H1 (cell line): ENCODE measurements around the gene KIAA0930. TPM values are rescaled to one million over a fixed set of nuclear protein-coding genes. Genes with fewer than 3 reads are reported as not detected.

Source experiments
- CTCF ChIA-PET: fragments of 300-600 bp; sonication (Branson Sonifier 250); formaldehyde crosslinking; loops from one replicate; lab custom pipeline; 2021; ENCODE audit not compliant: partially characterized antibody; lab: Charles Lee
- POLR2A ChIA-PET: fragments of 300-600 bp; sonication (Branson Sonifier 250); formaldehyde crosslinking; loops from one replicate; lab custom pipeline; 2021; ENCODE audit warnings: inconsistent platforms; ENCODE audit not compliant: partially characterized antibody; lab: Charles Lee
- DNase-seq, 2 experiments: peaks; one replicate each; pipeline versions ENCODE4 v3.0.0 to v3.0.0-alpha.2; 2010 to 2022; ENCODE audit warnings: low spot score in 2 of 2, low read depth in 1 of 2, mixed read lengths in 1 of 2
- FAIRE-seq: peaks from 2 replicates; lab custom pipeline; 2011; peaks lifted over from hg19 to GRCh38; lab: Jason Lieb, UNC
- H2AFZ ChIP-seq: 2 replicates; pipeline ENCODE4 v1.8.1; 2012; ENCODE audit warnings: low read length, inconsistent platforms
- H2AK5ac ChIP-seq: 2 replicates; pipeline ENCODE4 v1.6.1; 2013; ENCODE audit warnings: low read depth, low read length
- H2BK120ac ChIP-seq: replicated peaks from 2 replicates; pipeline ENCODE3; 2013; ENCODE audit warnings: low read depth, low read length, inconsistent platforms
- H2BK12ac ChIP-seq: 2 replicates; pipeline ENCODE4 v1.6.1; 2013; ENCODE audit warnings: low read depth, low read length
- H2BK15ac ChIP-seq: 2 replicates; pipeline ENCODE4 v1.6.1; 2013; ENCODE audit warnings: low read length
- H2BK20ac ChIP-seq: 2 replicates; pipeline ENCODE4 v1.6.1; 2013; ENCODE audit warnings: low read length
- H2BK5ac ChIP-seq: 2 replicates; pipeline ENCODE4 v1.6.1; 2013; ENCODE audit warnings: low read depth, low read length
- H3K14ac ChIP-seq: 2 replicates; pipeline ENCODE4 v1.6.1; 2013; ENCODE audit warnings: inconsistent platforms; ENCODE audit not compliant: insufficient read length
- H3K18ac ChIP-seq: 2 replicates; pipeline ENCODE4 v1.6.1; 2013; ENCODE audit warnings: low read length; ENCODE audit errors: extremely low read depth
- H3K23ac ChIP-seq: 2 replicates; pipeline ENCODE4 v1.6.1; 2013; ENCODE audit warnings: inconsistent platforms; ENCODE audit not compliant: insufficient read length
- H3K23me2 ChIP-seq: 2 replicates; pipeline ENCODE4 v1.6.1; 2013; ENCODE audit warnings: low read depth, low read length
- H3K27ac ChIP-seq: 2 replicates; pipeline ENCODE4 v1.6.1; 2011; ENCODE audit warnings: low read depth, low read length, inconsistent platforms
- H3K27me3 ChIP-seq, 4 experiments: replicated peaks in 1 of 4; 1 replicate in 1 of 4; 2 replicates in 3 of 4; pipeline versions ENCODE4 v1.6.1 to v1.8.1; 2011 to 2013; ENCODE audit warnings: low read length in 3 of 4, mild to moderate bottlenecking in 3 of 4, inconsistent platforms in 2 of 4, mixed read lengths in 2 of 4, moderate library complexity in 1 of 4; ENCODE audit not compliant: control insufficient read depth in 3 of 4, insufficient read depth in 3 of 4; ENCODE audit errors: extremely low read depth in 1 of 4
- H3K36me3 ChIP-seq, 4 experiments: 2 replicates each; pipeline versions ENCODE4 v1.6.1 to v1.8.1; 2011 to 2013; ENCODE audit warnings: mild to moderate bottlenecking in 4 of 4, low read length in 3 of 4, moderate library complexity in 2 of 4, control low read depth in 1 of 4, inconsistent platforms in 1 of 4; ENCODE audit not compliant: insufficient read depth in 4 of 4, control insufficient read depth in 2 of 4
- H3K4ac ChIP-seq: replicated peaks from 2 replicates; pipeline ENCODE3; 2013; ENCODE audit warnings: low read length, low read depth, mixed read lengths, inconsistent platforms; ENCODE audit not compliant: insufficient read length
- H3K4me1 ChIP-seq, 4 experiments: replicated peaks in 1 of 4; 1 replicate in 1 of 4; 2 replicates in 3 of 4; pipeline versions ENCODE4 v1.6.1 to v1.8.1; 2011 to 2013; ENCODE audit warnings: low read length in 3 of 4, inconsistent platforms in 2 of 4, mixed read lengths in 1 of 4; ENCODE audit not compliant: insufficient read depth in 4 of 4, control insufficient read depth in 3 of 4
- H3K4me2 ChIP-seq, 2 experiments: 2 replicates each; pipeline versions ENCODE4 v1.6.1 to v1.8.1; 2011 to 2013; ENCODE audit warnings: low read depth in 2 of 2, low read length in 2 of 2, control low read depth in 1 of 2, inconsistent platforms in 1 of 2, mild to moderate bottlenecking in 1 of 2; ENCODE audit not compliant: insufficient read depth in 1 of 2
- H3K4me3 ChIP-seq, 4 experiments: fragments of 200-600, 300-600 bp in 1 of 4; sonication (generic), shearing (Covaris generic), sonication (Bioruptor Twin) in 1 of 4; 2 replicates each; pipeline versions ENCODE4 v1.5.1 to v1.8.1; 2011 to 2016; ENCODE audit warnings: low read length in 4 of 4, low read depth in 3 of 4, control low read depth in 2 of 4, inconsistent platforms in 2 of 4, mild to moderate bottlenecking in 2 of 4, mixed read lengths in 1 of 4, moderate library complexity in 1 of 4; ENCODE audit not compliant: insufficient read depth in 2 of 4; ENCODE audit errors: extremely low read depth in 1 of 4
- H3K56ac ChIP-seq: replicated peaks from 2 replicates; pipeline ENCODE3; 2013; ENCODE audit warnings: low read depth, mild to moderate bottlenecking, mixed read lengths, low read length, inconsistent platforms; ENCODE audit not compliant: insufficient read length
- H3K79me1 ChIP-seq: 2 replicates; pipeline ENCODE4 v1.6.1; 2013; ENCODE audit warnings: low read depth, low read length, control low read depth
- H3K79me2 ChIP-seq, 2 experiments: 2 replicates each; pipeline versions ENCODE4 v1.6.1 to v1.8.1; 2012 to 2013; ENCODE audit warnings: low read length in 2 of 2, mild to moderate bottlenecking in 2 of 2, inconsistent platforms in 1 of 2; ENCODE audit not compliant: insufficient read depth in 2 of 2, control insufficient read depth in 1 of 2
- H3K9ac ChIP-seq, 4 experiments: replicated peaks in 1 of 4; 1 replicate in 1 of 4; 2 replicates in 3 of 4; pipeline versions ENCODE4 v1.6.1 to v1.8.1; 2011 to 2013; ENCODE audit warnings: low read depth in 3 of 4, low read length in 3 of 4, control low read depth in 2 of 4, mild to moderate bottlenecking in 2 of 4, moderate library complexity in 2 of 4, inconsistent platforms in 1 of 4; ENCODE audit errors: extremely low read depth in 1 of 4
- H3K9me3 ChIP-seq, 2 experiments: 2 replicates each; pipeline versions ENCODE4 v1.6.1 to v1.8.1; 2012 to 2013; ENCODE audit warnings: mild to moderate bottlenecking in 2 of 2, moderate library complexity in 2 of 2, control low read depth in 1 of 2, inconsistent platforms in 1 of 2, low read depth in 1 of 2, low read length in 1 of 2, mixed read lengths in 1 of 2; ENCODE audit not compliant: insufficient read depth in 2 of 2
- H4K20me1 ChIP-seq, 2 experiments: replicated peaks in 1 of 2; 2 replicates each; pipeline versions ENCODE3 to v1.8.1; 2011 to 2013; ENCODE audit warnings: inconsistent platforms in 2 of 2, low read length in 2 of 2, mild to moderate bottlenecking in 1 of 2; ENCODE audit not compliant: insufficient read depth in 2 of 2, control insufficient read depth in 1 of 2
- H4K5ac ChIP-seq: 2 replicates; pipeline ENCODE4 v1.6.1; 2013; ENCODE audit warnings: low read length, low read depth, mixed read lengths, inconsistent platforms; ENCODE audit not compliant: insufficient read length
- H4K8ac ChIP-seq: 2 replicates; pipeline ENCODE4 v1.8.0; 2013; ENCODE audit warnings: mild to moderate bottlenecking, moderate library complexity, low read length, inconsistent platforms; ENCODE audit not compliant: insufficient read depth; ENCODE audit errors: extremely low read depth
- H4K91ac ChIP-seq: replicated peaks from 2 replicates; pipeline ENCODE3; 2013; ENCODE audit warnings: low read length, mixed read lengths, inconsistent platforms; ENCODE audit not compliant: insufficient read length
- EGR1 ChIP-seq: IDR thresholded peaks from 2 replicates; pipeline ENCODE4 v1.6.1; 2011; ENCODE audit warnings: low read depth, low read length, borderline replicate concordance
- HDAC6 ChIP-seq: IDR thresholded peaks from one replicate; pipeline ENCODE4 v1.7.1; 2012; ENCODE audit warnings: low read depth, mild to moderate bottlenecking, inconsistent platforms, low read length, moderate library complexity
- NANOG ChIP-seq: IDR thresholded peaks from 2 replicates; pipeline ENCODE4 v1.6.1; 2011; ENCODE audit warnings: low read length, low read depth, mild to moderate bottlenecking, inconsistent platforms; ENCODE audit not compliant: insufficient read depth, poor library complexity, severe bottlenecking
- NRF1 ChIP-seq: IDR thresholded peaks from 2 replicates; pipeline ENCODE4 v1.6.1; 2011; ENCODE audit warnings: mild to moderate bottlenecking, low read depth, low read length, improper control_type of control experiment
- SP4 ChIP-seq: IDR thresholded peaks from 2 replicates; pipeline ENCODE4 v1.6.1; 2012; ENCODE audit warnings: low read length, inconsistent platforms
- WGBS, 2 experiments: shearing (Covaris generic) in 1 of 2; methylation state at CpG; one replicate each; pipeline versions ENCODE4 v1.1.6 to v1.1.7; 2013 to 2015; ENCODE audit warnings: low lambda C conversion rate in 2 of 2, mixed read lengths in 2 of 2, inconsistent platforms in 1 of 2, low coverage in 1 of 2, missing lambda C conversion rate in 1 of 2; ENCODE audit not compliant: insufficient replicate concordance in 2 of 2, insufficient coverage in 1 of 2, insufficient read length in 1 of 2; ENCODE audit errors: extremely low coverage in 1 of 2, missing lambda C conversion rate in 1 of 2; 5-methylcytosine and 5-hydroxymethylcytosine counted together
- polyA plus RNA-seq, 7 experiments: library from polyadenylated mRNA; depleted of rRNA in 3 of 7; stranded (reverse) in 5 of 7; unstranded in 2 of 7; fragments of >200 nt in 5 of 7; fragments of 200-250 nt in 2 of 7; gene quantifications; 1 replicate in 5 of 7; 2 replicates in 1 of 7; 4 replicates in 1 of 7; pipeline versions ENCODE4 v1.2.1 to v1.2.3, GENCODE V29; 2011 to 2013; ENCODE audit warnings: missing spikeins in 2 of 7, mixed read lengths in 2 of 7
- total RNA-seq: library from RNA; stranded (reverse); fragmentation: NEBNext Ultra II Directional; extraction: Animal tissue kit (Norgen Biotek cat#: 25700); gene quantifications from 2 replicates; pipeline ENCODE4 v1.2.1, GENCODE V29; 2021
- TF ChIP-seq, protein P1 (sequence below): IDR thresholded peaks from 2 replicates; pipeline ENCODE4 v1.6.1; 2011; ENCODE audit warnings: low read length, improper control_type of control experiment

KIAA0930 gene
- total and polyA plus RNA-seq, 2 of the 8 experiments (the other 6 are each of a cell fraction or from before 2014, with no cell fraction given), result 61.9 to 66.1 TPM

DNA sequence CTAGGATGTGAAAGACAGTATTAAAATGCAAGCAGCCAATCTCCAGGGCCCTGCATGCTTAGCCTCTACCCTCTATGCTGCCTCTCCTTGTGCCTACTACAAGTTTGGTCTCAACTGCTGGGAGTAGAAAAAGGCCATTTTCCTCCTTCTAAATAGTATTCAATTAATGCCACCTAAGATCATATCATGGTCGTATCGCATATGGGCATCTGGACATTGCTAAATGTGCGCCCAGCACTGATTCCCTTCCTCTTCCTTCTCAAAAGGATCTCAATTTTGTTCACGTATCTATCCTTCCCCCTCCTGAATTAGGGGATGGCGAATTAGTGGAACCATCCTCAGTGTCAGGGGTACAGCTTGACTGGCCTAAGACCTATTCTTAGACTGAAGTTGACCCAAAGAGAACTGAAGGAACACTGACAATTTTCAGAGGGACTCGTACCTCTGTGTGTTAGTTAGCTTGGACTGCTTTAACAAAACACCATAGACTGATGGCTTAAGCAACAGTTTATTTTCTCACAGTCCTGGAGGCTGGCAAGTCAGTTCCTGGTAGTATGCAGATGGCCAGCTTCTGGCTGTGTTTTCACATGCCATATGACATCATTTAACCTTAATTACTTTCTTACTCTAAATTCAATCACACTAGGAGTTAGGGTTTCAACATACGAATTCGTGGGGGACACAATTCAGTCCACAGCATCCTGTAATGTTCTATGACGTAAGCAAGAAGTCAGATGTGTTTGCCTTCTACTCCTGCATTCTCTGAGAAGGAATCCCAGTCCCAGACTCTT is 85.4 kb downstream of the KIAA0930 start:
- Histone ChIP-seq H2AK5ac (no peak overlapping the region), H3K4ac (no peak overlapping the region), H2BK12ac (no peak overlapping the region), H2BK20ac (no peak overlapping the region), H3K56ac (no peak overlapping the region), H3K9ac (no peak overlapping the region), H4K5ac (no peak overlapping the region), H4K8ac (no peak overlapping the region), H3K36me3 (peaks cover 12 to 30% (median 17%) of the 10 kb centered on the region in 4 experiments), H2BK120ac (no peak overlapping the region), H4K91ac (no peak overlapping the region), H4K20me1 (peaks cover 5 to 8% of the 10 kb centered on the region in 2 experiments), H2AFZ (no peak overlapping the region), H3K9me3 (no peaks in the 10 kb centered on the region), H2BK5ac (no peak overlapping the region), H3K23me2 (no peaks in the 10 kb centered on the region), H3K14ac (no peak overlapping the region), H3K79me2 (peaks cover 2 to 26% of the 10 kb centered on the region in 2 experiments), H3K18ac (no peak overlapping the region), H3K23ac (no peak overlapping the region), H3K27ac (no peak overlapping the region), H3K4me1 (peaks cover 0 to 6% (median 1%) of the 10 kb centered on the region in 4 experiments; a peak in 2 of 7 replicates), H2BK15ac (no peak overlapping the region), H3K27me3 (peaks cover 0 to 2% (median 0%) of the 10 kb centered on the region in 4 experiments; a peak in 1 of 7 replicates), H3K4me3 (no peak overlapping the region), H3K4me2 (no peak overlapping the region), H3K79me1 (peaks cover 6% of the 10 kb centered on the region)
- TF ChIP-seq NANOG (no peak), HDAC6 (no peak), NRF1 (no peak), SP4 (no peak), EGR1 (no peak)
- TF ChIP-seq, protein P1, sequence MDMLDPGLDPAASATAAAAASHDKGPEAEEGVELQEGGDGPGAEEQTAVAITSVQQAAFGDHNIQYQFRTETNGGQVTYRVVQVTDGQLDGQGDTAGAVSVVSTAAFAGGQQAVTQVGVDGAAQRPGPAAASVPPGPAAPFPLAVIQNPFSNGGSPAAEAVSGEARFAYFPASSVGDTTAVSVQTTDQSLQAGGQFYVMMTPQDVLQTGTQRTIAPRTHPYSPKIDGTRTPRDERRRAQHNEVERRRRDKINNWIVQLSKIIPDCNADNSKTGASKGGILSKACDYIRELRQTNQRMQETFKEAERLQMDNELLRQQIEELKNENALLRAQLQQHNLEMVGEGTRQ, result no peak
- 88% methylated on average over 9 of the region's 9 CpGs; no CpG with 5 or more reads in 1 of the 2 experiments for WGBS, 2 experiments
- FAIRE-seq, result no peak
- ChIA-PET POLR2A (interaction anchor here (0.8 to 1.2 kb wide), 2 partner anchors 17 to 18 kb away, joined by 3 to 4 read pairs; no protein-coding TSS in a partner anchor), CTCF (interaction anchor here (0.9 to 1.0 kb wide), 2 partner anchors 54 to 105 kb away, joined by 3 read pairs; no protein-coding TSS in a partner anchor)
- no peak for DNase-seq
